Measurements from ENCODE around the gene PFDN4.
"Not testable (repeated sequence)": the region's sequence is repeated elsewhere in the genome, so short reads cannot be mapped to it uniquely, and the experiment has no call there.

Gene PFDN4

GRCh38 chr20:54263116-54263690 is 55.3 kb downstream of the PFDN4 start:
- in situ Hi-C loops (cut with HindIII; ENCODE audit: low sequenced_read_pairs): no loop called here

- in situ Hi-C loops (cut with HindIII; ENCODE audit: low sequenced_read_pairs): not testable (repeated sequence)
These were observed 57.9 kb downstream of the PFDN4 start for GRCh38 chr20:54265791-54266190.

GRCh38 chr20:54266844-54267243 is 59.0 kb downstream of the PFDN4 start:
- in situ Hi-C loops (cut with HindIII; ENCODE audit: low sequenced_read_pairs): no loop called here

- in situ Hi-C loops (cut with HindIII; ENCODE audit: low sequenced_read_pairs): no loop called here
These were observed 59.7 kb downstream of the PFDN4 start for GRCh38 chr20:54267483-54268003.

GRCh38 chr20:54268941-54269340 is 61.1 kb downstream of the PFDN4 start:
- in situ Hi-C loops (cut with HindIII; ENCODE audit: low sequenced_read_pairs): no loop called here
